ENCODE data around the gene STRN. TPM values are rescaled to one million over a fixed set of nuclear protein-coding genes. Genes with fewer than 3 reads are reported as not detected.
A peak's percentile ranks its signal among the peaks of the same experiment; 100 is the strongest.

STRN gene
- total and polyA plus RNA-seq, 9 of the 15 experiments (the other 6 are each of a cell fraction or from before 2014, with no cell fraction given): 1.3 to 31.2 (median 20.0) TPM

DNA sequence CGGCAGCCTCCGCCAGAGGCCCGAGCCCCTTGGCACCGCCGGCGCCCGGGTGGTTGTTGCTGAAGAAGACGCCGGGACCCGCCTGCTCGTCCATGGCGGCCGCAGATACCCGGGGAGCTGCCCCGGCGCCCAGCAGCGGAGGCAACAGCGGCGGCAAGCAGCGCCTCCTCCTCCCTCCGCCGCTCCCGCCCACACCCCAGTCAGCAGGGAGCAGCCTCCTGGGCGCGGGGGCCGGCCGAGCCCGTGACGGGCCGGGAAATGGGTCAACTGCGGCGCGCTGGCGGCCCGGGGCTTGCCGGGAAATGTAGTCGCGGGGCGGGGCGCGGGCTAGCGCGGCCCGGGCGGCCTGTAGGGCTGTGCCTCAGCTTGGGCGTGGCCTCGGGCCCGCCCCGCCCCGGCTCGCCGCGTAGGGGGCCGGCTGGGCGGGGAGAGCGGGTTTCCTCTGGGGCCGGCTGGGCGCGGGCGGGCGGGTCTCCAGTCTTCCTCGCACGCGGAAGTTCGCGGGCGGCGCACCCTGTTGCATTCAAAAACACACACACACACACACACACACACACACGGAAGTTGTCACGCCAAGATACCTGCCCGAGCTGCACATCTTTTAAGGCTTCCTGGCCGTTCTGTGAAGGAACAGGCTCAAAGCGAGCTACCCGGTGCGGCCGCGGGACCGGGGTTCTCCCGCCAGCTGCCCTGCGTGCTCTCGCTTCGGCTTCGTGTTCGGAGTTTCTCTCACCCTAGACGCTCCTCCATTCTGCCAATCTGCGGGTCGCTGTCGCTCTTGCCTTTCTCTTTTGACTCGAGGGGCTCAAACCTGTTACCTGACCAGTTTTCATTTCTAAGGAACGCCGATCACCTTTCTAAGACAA, at the start of gene STRN (continued):
- TF ChIP-seq, protein P1, sequence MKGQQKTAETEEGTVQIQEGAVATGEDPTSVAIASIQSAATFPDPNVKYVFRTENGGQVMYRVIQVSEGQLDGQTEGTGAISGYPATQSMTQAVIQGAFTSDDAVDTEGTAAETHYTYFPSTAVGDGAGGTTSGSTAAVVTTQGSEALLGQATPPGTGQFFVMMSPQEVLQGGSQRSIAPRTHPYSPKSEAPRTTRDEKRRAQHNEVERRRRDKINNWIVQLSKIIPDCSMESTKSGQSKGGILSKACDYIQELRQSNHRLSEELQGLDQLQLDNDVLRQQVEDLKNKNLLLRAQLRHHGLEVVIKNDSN (CRISPR knock-in tag; IDR thresholded peaks at IDR 0.05): no peak
- TF ChIP-seq ZNF124 (CRISPR knock-in tag; IDR thresholded peaks at IDR 0.05): no peak
- TF ChIP-seq, protein P2, sequence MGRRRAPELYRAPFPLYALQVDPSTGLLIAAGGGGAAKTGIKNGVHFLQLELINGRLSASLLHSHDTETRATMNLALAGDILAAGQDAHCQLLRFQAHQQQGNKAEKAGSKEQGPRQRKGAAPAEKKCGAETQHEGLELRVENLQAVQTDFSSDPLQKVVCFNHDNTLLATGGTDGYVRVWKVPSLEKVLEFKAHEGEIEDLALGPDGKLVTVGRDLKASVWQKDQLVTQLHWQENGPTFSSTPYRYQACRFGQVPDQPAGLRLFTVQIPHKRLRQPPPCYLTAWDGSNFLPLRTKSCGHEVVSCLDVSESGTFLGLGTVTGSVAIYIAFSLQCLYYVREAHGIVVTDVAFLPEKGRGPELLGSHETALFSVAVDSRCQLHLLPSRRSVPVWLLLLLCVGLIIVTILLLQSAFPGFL (CRISPR knock-in tag; IDR thresholded peaks at IDR 0.05): no peak
- 0 out of 2 replicates have a peak, but pooled peaks have one; percentile 45 for TF ChIP-seq MYNN (IDR thresholded peaks at IDR 0.05)
- TF ChIP-seq MYNN (CRISPR knock-in tag; IDR thresholded peaks at IDR 0.05): no peak
- TF ChIP-seq PPARD (CRISPR knock-in tag; IDR thresholded peaks at IDR 0.05): no peak
- no peak for TF ChIP-seq NCOA6 (IDR thresholded peaks at IDR 0.05)
- TF ChIP-seq NCOA2 (IDR thresholded peaks at IDR 0.05; ENCODE audit: partially characterized antibody in 2 of 2): no peak
- TF ChIP-seq, protein P3, sequence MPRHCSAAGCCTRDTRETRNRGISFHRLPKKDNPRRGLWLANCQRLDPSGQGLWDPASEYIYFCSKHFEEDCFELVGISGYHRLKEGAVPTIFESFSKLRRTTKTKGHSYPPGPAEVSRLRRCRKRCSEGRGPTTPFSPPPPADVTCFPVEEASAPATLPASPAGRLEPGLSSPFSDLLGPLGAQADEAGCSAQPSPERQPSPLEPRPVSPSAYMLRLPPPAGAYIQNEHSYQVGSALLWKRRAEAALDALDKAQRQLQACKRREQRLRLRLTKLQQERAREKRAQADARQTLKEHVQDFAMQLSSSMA (CRISPR knock-in tag; IDR thresholded peaks at IDR 0.05): peak; percentile 57; the same call in 1 of the 2 replicates
- TF ChIP-seq SMAD2 (IDR thresholded peaks at IDR 0.05; ENCODE audit: low read depth, low read length): no peak
- TF ChIP-seq, protein P4, sequence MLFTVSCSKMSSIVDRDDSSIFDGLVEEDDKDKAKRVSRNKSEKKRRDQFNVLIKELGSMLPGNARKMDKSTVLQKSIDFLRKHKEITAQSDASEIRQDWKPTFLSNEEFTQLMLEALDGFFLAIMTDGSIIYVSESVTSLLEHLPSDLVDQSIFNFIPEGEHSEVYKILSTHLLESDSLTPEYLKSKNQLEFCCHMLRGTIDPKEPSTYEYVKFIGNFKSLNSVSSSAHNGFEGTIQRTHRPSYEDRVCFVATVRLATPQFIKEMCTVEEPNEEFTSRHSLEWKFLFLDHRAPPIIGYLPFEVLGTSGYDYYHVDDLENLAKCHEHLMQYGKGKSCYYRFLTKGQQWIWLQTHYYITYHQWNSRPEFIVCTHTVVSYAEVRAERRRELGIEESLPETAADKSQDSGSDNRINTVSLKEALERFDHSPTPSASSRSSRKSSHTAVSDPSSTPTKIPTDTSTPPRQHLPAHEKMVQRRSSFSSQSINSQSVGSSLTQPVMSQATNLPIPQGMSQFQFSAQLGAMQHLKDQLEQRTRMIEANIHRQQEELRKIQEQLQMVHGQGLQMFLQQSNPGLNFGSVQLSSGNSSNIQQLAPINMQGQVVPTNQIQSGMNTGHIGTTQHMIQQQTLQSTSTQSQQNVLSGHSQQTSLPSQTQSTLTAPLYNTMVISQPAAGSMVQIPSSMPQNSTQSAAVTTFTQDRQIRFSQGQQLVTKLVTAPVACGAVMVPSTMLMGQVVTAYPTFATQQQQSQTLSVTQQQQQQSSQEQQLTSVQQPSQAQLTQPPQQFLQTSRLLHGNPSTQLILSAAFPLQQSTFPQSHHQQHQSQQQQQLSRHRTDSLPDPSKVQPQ (CRISPR knock-in tag; IDR thresholded peaks at IDR 0.05; ENCODE audit: borderline replicate concordance): no peak
- TF ChIP-seq, protein P5, sequence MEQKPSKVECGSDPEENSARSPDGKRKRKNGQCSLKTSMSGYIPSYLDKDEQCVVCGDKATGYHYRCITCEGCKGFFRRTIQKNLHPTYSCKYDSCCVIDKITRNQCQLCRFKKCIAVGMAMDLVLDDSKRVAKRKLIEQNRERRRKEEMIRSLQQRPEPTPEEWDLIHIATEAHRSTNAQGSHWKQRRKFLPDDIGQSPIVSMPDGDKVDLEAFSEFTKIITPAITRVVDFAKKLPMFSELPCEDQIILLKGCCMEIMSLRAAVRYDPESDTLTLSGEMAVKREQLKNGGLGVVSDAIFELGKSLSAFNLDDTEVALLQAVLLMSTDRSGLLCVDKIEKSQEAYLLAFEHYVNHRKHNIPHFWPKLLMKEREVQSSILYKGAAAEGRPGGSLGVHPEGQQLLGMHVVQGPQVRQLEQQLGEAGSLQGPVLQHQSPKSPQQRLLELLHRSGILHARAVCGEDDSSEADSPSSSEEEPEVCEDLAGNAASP (IDR thresholded peaks at IDR 0.05): no peak
- peak; percentile 49; the same call in 1 of the 2 replicates for TF ChIP-seq GATAD2B (IDR thresholded peaks at IDR 0.05; ENCODE audit: borderline replicate concordance)
- TF ChIP-seq FOXK1 (CRISPR knock-in tag; IDR thresholded peaks at IDR 0.05; ENCODE audit: borderline replicate concordance): no peak
- TF ChIP-seq DMBX1 (CRISPR knock-in tag; IDR thresholded peaks at IDR 0.05; ENCODE audit: borderline replicate concordance): peak; percentile 30; the same call in 1 of the 2 replicates
- peak; percentile 3; the same call in 1 of the 2 replicates for TF ChIP-seq ZBTB1 (CRISPR knock-in tag; IDR thresholded peaks at IDR 0.05; ENCODE audit: borderline replicate concordance, low read depth)
- TF ChIP-seq MTA3 (IDR thresholded peaks at IDR 0.05; ENCODE audit: borderline replicate concordance): peak; percentile 94
- TF ChIP-seq MEF2A (IDR thresholded peaks at IDR 0.05; ENCODE audit: control insufficient read depth, low read depth, low read length): no peak

Data from K562 (cell line).